DOHH2 (cell line): ENCODE data around the gene CASTOR2.
A peak's percentile ranks its signal among the peaks of the same experiment; 100 is the strongest.
"Not testable (repeated sequence)": the region's sequence is repeated elsewhere in the genome, so short reads cannot be mapped to it uniquely, and the experiment has no call there.

Experiments used
- H3F3A ChIP-seq: fragments of 200-600 bp; sonication (generic), shearing (Covaris generic); 2 replicates; pipeline ENCODE4 v1.6.0; 2016; ENCODE audit warnings: antibody characterized with exemption, mild to moderate bottlenecking; ENCODE audit not compliant: control insufficient read depth, insufficient read depth
- H3K27ac ChIP-seq: fragments of 200-600 bp; sonication (generic); 2 replicates; pipeline ENCODE4 v1.5.1; 2014; ENCODE audit warnings: low read depth, mild to moderate bottlenecking, low read length, moderate library complexity
- H3K27me3 ChIP-seq: fragments of 200-600 bp; sonication (generic); 2 replicates; pipeline ENCODE4 v1.6.1; 2014; ENCODE audit warnings: mild to moderate bottlenecking, low read length, mixed read lengths; ENCODE audit not compliant: control insufficient read depth
- H3K36me3 ChIP-seq: fragments of 200-600 bp; sonication (generic); 2 replicates; pipeline ENCODE4 v1.6.1; 2014; ENCODE audit warnings: mild to moderate bottlenecking, low read length, moderate library complexity, mixed read lengths; ENCODE audit not compliant: control insufficient read depth
- H3K4me1 ChIP-seq: fragments of 200-600 bp; sonication (generic); 2 replicates; pipeline ENCODE4 v1.6.1; 2014; ENCODE audit warnings: mild to moderate bottlenecking, low read length, mixed read lengths; ENCODE audit not compliant: control insufficient read depth
- H3K4me2 ChIP-seq: fragments of 200-600 bp; sonication (generic); 2 replicates; pipeline ENCODE4 v1.6.0; 2014; ENCODE audit warnings: mild to moderate bottlenecking, low read length, moderate library complexity
- H3K4me3 ChIP-seq: fragments of 200-600 bp; sonication (generic); 2 replicates; pipeline ENCODE4 v1.5.1; 2014; ENCODE audit warnings: mild to moderate bottlenecking, low read length, mixed read lengths
- H3K79me2 ChIP-seq: fragments of 200-600 bp; sonication (generic); 2 replicates; pipeline ENCODE4 v1.6.1; 2014; ENCODE audit warnings: mild to moderate bottlenecking, low read length, mixed read lengths; ENCODE audit not compliant: control insufficient read depth
- H3K9me2 ChIP-seq: fragments of 200-600 bp; sonication (generic); replicated peaks from 2 replicates; pipeline ENCODE4 v1.6.1; 2014; ENCODE audit warnings: mild to moderate bottlenecking, low read length, mixed read lengths; ENCODE audit not compliant: control insufficient read depth
- H3K9me3 ChIP-seq: fragments of 200-600 bp; sonication (generic); 2 replicates; pipeline ENCODE4 v1.6.1; 2014; ENCODE audit warnings: antibody characterized with exemption, low read length, mixed read lengths; ENCODE audit not compliant: control insufficient read depth, insufficient read depth
- H4K20me1 ChIP-seq: fragments of 200-600 bp; sonication (generic); 2 replicates; pipeline ENCODE4 v1.6.0; 2014; ENCODE audit warnings: low read depth, mild to moderate bottlenecking, antibody characterized with exemption, low read length, moderate library complexity; ENCODE audit not compliant: control insufficient read depth, insufficient read depth
- EZH2phosphoT487 ChIP-seq: fragments of 200-600 bp; sonication (generic); IDR thresholded peaks from 2 replicates; pipeline ENCODE4 v1.6.1; 2017; ENCODE audit warnings: borderline replicate concordance, mild to moderate bottlenecking, antibody characterized with exemption, low read length, moderate library complexity, mixed read lengths
- TF ChIP-seq, protein P1 (sequence below): fragments of 200-600 bp; sonication (generic); IDR thresholded peaks from one replicate; pipeline ENCODE4 v1.5.1; 2014; ENCODE audit warnings: antibody characterized with exemption, mild to moderate bottlenecking, low read depth, low read length; ENCODE audit not compliant: poor library complexity, severe bottlenecking

The CASTOR2 gene

DNA sequence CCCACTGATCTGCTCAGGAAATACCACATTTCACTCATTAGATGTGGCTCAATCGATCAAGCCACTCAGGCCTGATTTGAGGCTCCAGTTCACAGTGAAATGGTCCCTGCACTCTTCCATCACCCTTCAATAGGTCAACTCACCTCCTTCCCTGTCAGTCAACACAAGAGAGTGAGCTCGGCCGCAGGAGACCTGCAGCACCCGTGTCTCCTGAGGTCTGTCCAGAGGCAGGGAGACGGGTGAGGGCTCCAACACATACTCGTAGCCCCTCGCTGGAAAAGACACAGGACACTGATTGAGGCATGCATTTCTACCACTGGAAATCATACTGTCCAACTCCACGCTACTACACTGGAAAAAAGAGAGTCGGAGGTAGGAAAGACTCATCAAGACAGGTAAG is 102.0 kb downstream of the CASTOR2 start:
- Histone ChIP-seq H3K4me3 (no peak overlapping the region), H3K4me2 (no peak overlapping the region), H3K4me1 (no peaks in the 10 kb centered on the region), H3F3A (peaks cover under 1% of the 10 kb centered on the region; the same call in 1 of the 2 replicates), H3K9me3 (no peaks in the 10 kb centered on the region), H3K36me3 (peaks cover 67% of the 10 kb centered on the region), H3K27me3 (no peaks in the 10 kb centered on the region), H3K27ac (no peak overlapping the region), H3K79me2 (no peaks in the 10 kb centered on the region; the same call in 1 of the 2 replicates), H3K9me2 (no peaks in the 10 kb centered on the region), H4K20me1 (no peaks in the 10 kb centered on the region)
- TF ChIP-seq, protein P1, sequence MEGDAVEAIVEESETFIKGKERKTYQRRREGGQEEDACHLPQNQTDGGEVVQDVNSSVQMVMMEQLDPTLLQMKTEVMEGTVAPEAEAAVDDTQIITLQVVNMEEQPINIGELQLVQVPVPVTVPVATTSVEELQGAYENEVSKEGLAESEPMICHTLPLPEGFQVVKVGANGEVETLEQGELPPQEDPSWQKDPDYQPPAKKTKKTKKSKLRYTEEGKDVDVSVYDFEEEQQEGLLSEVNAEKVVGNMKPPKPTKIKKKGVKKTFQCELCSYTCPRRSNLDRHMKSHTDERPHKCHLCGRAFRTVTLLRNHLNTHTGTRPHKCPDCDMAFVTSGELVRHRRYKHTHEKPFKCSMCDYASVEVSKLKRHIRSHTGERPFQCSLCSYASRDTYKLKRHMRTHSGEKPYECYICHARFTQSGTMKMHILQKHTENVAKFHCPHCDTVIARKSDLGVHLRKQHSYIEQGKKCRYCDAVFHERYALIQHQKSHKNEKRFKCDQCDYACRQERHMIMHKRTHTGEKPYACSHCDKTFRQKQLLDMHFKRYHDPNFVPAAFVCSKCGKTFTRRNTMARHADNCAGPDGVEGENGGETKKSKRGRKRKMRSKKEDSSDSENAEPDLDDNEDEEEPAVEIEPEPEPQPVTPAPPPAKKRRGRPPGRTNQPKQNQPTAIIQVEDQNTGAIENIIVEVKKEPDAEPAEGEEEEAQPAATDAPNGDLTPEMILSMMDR, result no peak
- TF ChIP-seq EZH2phosphoT487, result no peak

DNA sequence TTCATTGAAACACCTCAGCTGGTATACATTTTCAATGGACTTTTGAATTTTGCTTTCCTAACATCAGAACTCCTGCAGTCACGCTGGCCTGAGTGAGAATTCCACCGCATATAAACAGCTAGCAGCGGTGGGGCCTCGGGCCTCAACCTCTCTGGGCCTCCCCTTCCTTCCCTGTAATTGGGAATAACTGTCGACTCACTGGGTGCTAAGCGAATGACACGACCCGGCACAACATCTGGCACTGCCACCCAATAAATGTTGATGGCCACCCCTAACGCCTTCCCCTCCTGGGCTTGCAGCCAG is 108.4 kb downstream of the CASTOR2 start:
- Histone ChIP-seq H3K4me3 (peak overlapping the region; percentile 87), H3K4me2 (peak overlapping the region; percentile 79), H3K79me2 (peaks cover 19% of the 10 kb centered on the region), H4K20me1 (no peaks in the 10 kb centered on the region), H3F3A (peaks cover 8% of the 10 kb centered on the region; the same call in 1 of the 2 replicates), H3K27me3 (no peaks in the 10 kb centered on the region), H3K9me2 (no peaks in the 10 kb centered on the region), H3K4me1 (peaks cover 13% of the 10 kb centered on the region), H3K27ac (peak overlapping the region; percentile 38), H3K9me3 (no peaks in the 10 kb centered on the region), H3K36me3 (peaks cover 29% of the 10 kb centered on the region)
- TF ChIP-seq, protein P1, result no peak
- no peak for TF ChIP-seq EZH2phosphoT487

DNA sequence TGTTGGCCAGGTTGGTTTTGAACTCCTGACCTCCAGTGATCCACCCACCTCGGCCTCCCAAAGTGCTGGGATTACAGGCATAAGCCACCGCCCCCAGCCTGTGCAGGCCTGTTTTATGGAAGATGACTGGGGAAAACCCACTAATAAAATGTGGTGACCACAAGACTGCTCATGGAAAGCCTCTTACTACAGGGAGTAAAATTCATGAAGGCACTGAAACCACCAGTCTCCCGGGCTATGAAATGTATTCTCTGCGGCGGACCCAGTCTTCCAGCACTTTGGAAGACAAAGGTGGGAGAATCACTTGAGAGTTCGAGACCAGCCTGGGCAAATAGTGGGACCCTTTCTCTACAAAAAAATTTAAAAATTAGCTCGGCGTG is 109.7 kb downstream of the CASTOR2 start:
- peak overlapping the region; percentile 79 for H3K4me2 ChIP-seq
- not testable (repeated sequence) for H4K20me1 ChIP-seq, H3K27ac ChIP-seq, H3K9me2 ChIP-seq, H3F3A ChIP-seq, H3K27me3 ChIP-seq, H3K9me3 ChIP-seq
- H3K4me1 ChIP-seq, result peaks cover 13% of the 10 kb centered on the region
- peak overlapping the region; percentile 87 for H3K4me3 ChIP-seq
- peaks cover 19% of the 10 kb centered on the region for H3K79me2 ChIP-seq
- peaks cover 22% of the 10 kb centered on the region; the same call in 1 of the 2 replicates for H3K36me3 ChIP-seq
